ENCODE data around the gene TRAPPC11. TPM values are rescaled to one million over a fixed set of nuclear protein-coding genes. Genes with fewer than 3 reads are reported as not detected.

The TRAPPC11 gene
- total RNA-seq, 1 experiment from 2014 or later: 15.6 TPM

GRCh38 chr4:183747931-183748670, 89.0 kb downstream of the TRAPPC11 start:
- Histone ChIP-seq H3K4me3 (replicated peaks in 1 of 2; ENCODE audit: low read depth in 1 of 2, low read length in 2 of 2) (no peak overlapping the region), H3K4me2 (ENCODE audit: low read length) (no peak overlapping the region), H3K4me1 (ENCODE audit: control insufficient read depth in 1 of 2, insufficient read depth in 2 of 2, low read length in 2 of 2) (no peaks in the 10 kb centered on the region), H3K9me3 (ENCODE audit: control insufficient read depth in 1 of 2, insufficient read depth in 1 of 2, low read depth in 1 of 2, low read length in 2 of 2) (no peaks in the 10 kb centered on the region), H3K9me2 (ENCODE audit: insufficient read depth) (no peaks in the 10 kb centered on the region), H3K27ac (ENCODE audit: low read depth, low read length) (no peak overlapping the region), H3K27me3 (ENCODE audit: insufficient read depth, low read length) (no peaks in the 10 kb centered on the region), H2AFZ (ENCODE audit: low read depth, low read length, poor library complexity, severe bottlenecking) (no peak overlapping the region), H4K20me1 (ENCODE audit: insufficient read depth) (no peaks in the 10 kb centered on the region), H3K9ac (ENCODE audit: low read length) (no peak overlapping the region), H3K36me3 (ENCODE audit: control insufficient read depth in 1 of 2, insufficient read depth in 2 of 2, low read length in 2 of 2) (no peaks in the 10 kb centered on the region), H3K79me2 (ENCODE audit: insufficient read depth, low read length) (no peaks in the 10 kb centered on the region)
- CTCF ChIA-PET: no interaction called here
- intact Hi-C loops (cut with micrococcal nuclease): no loop called here
- POLR2A ChIA-PET: no interaction called here
- DNase-seq (ENCODE audit: low read depth, low spot score) (no peak), ATAC-seq (no peak)
- TF ChIP-seq RAD21 (IDR thresholded peaks at IDR 0.05; ENCODE audit: low read depth) (no peak), SIN3A (IDR thresholded peaks at IDR 0.05; ENCODE audit: low read depth) (no peak), ATF3 (IDR thresholded peaks at IDR 0.05) (no peak), REST (IDR thresholded peaks at IDR 0.05; ENCODE audit: low read depth) (no peak), EZH2 (IDR thresholded peaks at IDR 0.05) (no peak), MAX (IDR thresholded peaks at IDR 0.05) (no peak), SP1 (IDR thresholded peaks at IDR 0.05; ENCODE audit: low read depth) (no peak), JUND (IDR thresholded peaks at IDR 0.05) (no peak), YY1 (IDR thresholded peaks at IDR 0.05; ENCODE audit: extremely low read depth, insufficient replicate concordance, low read depth, low read length) (no peak), ZNF274 (IDR thresholded peaks at IDR 0.05; ENCODE audit: low read depth, low read length) (no peak), ZFX (IDR thresholded peaks at IDR 0.05) (no peak), EZH2phosphoT487 (IDR thresholded peaks at IDR 0.05; ENCODE audit: borderline replicate concordance) (no peak), FOSL1 (IDR thresholded peaks at IDR 0.05; ENCODE audit: low read depth) (no peak), ELF1 (IDR thresholded peaks at IDR 0.05; ENCODE audit: borderline replicate concordance, low read depth) (no peak), SRF (IDR thresholded peaks at IDR 0.05; ENCODE audit: low read depth) (no peak), POLR2A (IDR thresholded peaks at IDR 0.05; ENCODE audit: borderline replicate concordance, extremely low read depth, insufficient read depth, insufficient read length) (no peak), POLR2AphosphoS5 (IDR thresholded peaks at IDR 0.05; ENCODE audit: low read depth, low read length) (no peak)
- RAD21 ChIA-PET (ENCODE audit: low non-redundant PET in 1 of 2, low total read pairs in 2 of 2, uncharacterized antibody in 2 of 2, unreplicated experiment in 2 of 2): no interaction called here
- BruUV-seq (replicated peaks): no TSS peak
